ENCODE results near the gene GSE1. TPM values are rescaled to one million over a fixed set of nuclear protein-coding genes. Genes with fewer than 3 reads are reported as not detected.

The GSE1 gene
- total and polyA plus RNA-seq, 3 donors from 2014 or later = 49.9 to 212 (median 188) TPM

DNA sequence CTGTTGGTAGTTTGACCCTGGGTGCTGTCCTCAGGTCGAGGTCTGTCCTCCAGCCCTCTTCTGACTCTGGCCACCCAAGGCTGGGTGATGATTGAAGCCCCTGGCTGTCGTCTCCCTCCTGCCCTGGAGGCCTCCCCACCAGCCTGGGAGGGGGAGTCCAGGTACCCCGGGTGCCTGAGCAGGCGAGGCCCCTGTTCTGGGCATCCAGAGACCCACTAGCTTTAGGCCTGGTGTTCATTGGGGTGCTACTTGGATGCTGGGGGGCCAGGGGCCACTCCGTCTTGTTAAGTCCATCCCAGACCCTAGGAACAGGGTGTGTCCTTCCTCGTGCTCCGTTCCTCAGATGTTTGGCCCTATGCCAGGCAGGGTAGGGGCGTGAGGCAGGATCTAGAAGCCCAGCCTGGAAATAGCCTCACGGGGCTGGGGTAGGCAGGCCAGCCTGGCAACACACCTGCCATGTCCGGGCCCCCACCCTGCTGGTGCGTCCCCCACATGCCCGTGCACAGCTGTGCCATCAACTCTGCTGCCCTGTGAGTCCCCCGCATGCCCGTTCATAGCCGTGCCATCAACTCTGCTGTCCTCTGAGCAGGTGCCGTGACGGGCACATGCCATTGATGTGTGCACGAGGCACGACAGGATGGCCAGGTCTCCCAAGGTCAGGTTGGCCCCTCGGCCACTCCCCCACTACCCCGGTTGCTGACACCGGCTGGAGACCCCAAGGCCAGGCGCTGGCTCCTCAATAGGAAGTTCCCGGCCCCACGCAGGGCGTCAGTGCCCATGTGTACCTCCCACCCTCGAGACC, 38.7 kb downstream of the GSE1 start:
- no peak for TF ChIP-seq POLR2A (IDR thresholded peaks at IDR 0.05)
- TF ChIP-seq, protein P1, sequence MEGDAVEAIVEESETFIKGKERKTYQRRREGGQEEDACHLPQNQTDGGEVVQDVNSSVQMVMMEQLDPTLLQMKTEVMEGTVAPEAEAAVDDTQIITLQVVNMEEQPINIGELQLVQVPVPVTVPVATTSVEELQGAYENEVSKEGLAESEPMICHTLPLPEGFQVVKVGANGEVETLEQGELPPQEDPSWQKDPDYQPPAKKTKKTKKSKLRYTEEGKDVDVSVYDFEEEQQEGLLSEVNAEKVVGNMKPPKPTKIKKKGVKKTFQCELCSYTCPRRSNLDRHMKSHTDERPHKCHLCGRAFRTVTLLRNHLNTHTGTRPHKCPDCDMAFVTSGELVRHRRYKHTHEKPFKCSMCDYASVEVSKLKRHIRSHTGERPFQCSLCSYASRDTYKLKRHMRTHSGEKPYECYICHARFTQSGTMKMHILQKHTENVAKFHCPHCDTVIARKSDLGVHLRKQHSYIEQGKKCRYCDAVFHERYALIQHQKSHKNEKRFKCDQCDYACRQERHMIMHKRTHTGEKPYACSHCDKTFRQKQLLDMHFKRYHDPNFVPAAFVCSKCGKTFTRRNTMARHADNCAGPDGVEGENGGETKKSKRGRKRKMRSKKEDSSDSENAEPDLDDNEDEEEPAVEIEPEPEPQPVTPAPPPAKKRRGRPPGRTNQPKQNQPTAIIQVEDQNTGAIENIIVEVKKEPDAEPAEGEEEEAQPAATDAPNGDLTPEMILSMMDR (IDR thresholded peaks at IDR 0.05) = no peak
- H3K27ac ChIP-seq = peak overlapping the region in 1 of 2 donors; percentile 66
- peaks cover 30% of the 10 kb centered on the region for H3K4me1 ChIP-seq
- no peaks in the 10 kb centered on the region for H3K36me3 ChIP-seq (ENCODE audit: low read depth, missing control alignments)
- no peaks in the 10 kb centered on the region for H3K27me3 ChIP-seq
- no peaks in the 10 kb centered on the region for H3K9me3 ChIP-seq
- no peak overlapping the region for H3K4me3 ChIP-seq
- 36 to 56% methylated on average over 10 to 27 of the region's 27 CpGs for WGBS, 2 donors
- DNase-seq = peak; percentile 48
- intact Hi-C loops (cut with DNase I; ENCODE audit: low total_unique reads) = no loop called here

DNA sequence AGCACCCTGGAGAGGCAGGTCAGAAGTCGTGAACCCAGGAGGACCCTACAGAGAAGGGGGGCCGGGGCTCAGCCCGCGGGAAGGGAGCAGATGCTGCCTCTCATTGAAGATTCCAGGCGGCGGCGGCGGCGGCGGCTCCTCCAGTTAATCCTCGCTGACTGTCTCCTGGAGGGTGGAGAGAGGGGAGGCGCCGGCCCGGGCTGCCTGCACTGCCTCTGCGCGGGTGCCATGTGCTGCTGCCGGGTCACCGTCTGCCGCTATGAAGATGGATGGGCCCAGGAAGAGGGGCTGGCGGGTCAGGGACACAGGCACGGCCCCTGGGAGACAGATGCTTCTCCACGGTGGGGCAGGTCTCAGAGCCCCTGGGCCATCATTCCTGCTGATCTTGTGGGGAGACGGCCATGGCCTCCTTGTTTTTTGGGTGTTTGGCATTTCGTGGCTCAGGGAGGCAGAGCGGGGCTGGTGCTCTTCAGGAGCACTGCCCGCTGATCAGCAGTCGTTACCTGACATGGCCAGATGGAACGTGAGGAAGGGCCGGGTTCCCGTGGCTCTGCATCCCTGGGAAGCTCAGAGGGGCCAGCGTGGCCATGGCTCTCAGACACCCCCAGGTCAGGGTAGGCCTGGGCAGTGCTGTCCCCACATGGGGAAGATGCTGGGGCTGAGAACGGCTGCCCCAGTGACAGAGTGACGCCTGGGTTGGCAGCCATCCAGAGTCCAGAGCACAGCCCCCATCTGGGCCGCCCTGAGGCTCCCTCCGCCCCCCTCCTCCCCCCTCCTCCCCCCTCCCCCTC, 39.5 kb downstream of the GSE1 start:
- no peak for TF ChIP-seq POLR2A (IDR thresholded peaks at IDR 0.05)
- TF ChIP-seq, protein P1 (IDR thresholded peaks at IDR 0.05) = no peak
- peak overlapping the region; percentile 3 to 66 for H3K27ac ChIP-seq
- no peaks in the 10 kb centered on the region for H3K9me3 ChIP-seq
- no peaks in the 10 kb centered on the region for H3K27me3 ChIP-seq
- H3K4me3 ChIP-seq = no peak overlapping the region
- intact Hi-C loops (cut with DNase I; ENCODE audit: low total_unique reads) = no loop called here
- H3K36me3 ChIP-seq (ENCODE audit: low read depth, missing control alignments) = no peaks in the 10 kb centered on the region
- WGBS, 2 donors = 35 to 68% methylated on average over 23 to 35 of the region's 35 CpGs
- peak; percentile 74 for DNase-seq
- peaks cover 30% of the 10 kb centered on the region for H3K4me1 ChIP-seq

DNA sequence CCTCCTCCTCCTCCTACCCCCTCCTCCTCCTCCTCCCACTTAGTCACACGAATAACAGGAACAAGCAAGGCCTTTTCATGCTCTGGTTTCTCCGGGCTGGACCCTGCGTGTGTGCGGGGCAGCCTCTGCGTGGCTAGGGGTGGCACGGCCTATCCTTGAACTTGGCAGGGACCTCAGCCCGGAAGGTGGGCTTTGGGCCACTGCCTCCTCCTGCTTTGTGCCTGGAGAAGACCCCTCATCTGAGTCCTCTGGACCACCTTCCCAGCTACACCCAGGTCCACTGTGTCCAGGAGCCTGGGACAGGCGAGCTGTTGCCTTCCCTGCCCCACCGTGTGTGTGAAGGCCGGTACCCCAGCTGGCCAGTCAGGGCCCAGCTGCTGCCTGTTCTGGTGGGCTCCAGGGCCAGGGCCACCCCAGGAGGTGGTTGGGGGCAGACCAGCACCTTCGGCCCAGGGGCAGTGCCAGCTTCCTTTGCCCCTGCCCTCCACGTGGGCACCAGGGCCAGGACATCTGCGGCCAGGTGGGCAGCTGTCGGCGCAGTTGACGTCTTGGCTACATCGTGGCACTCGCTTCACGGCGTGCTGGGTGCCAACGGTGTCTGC, 40.3 kb downstream of the GSE1 start:
- intact Hi-C loops (cut with DNase I; ENCODE audit: low total_unique reads) = no loop called here
- 69 to 93% methylated on average over 3 to 20 of the region's 21 CpGs for WGBS, 2 donors
- TF ChIP-seq, protein P1 (IDR thresholded peaks at IDR 0.05) = no peak
- no peak for TF ChIP-seq POLR2A (IDR thresholded peaks at IDR 0.05)
- no peaks in the 10 kb centered on the region for H3K36me3 ChIP-seq (ENCODE audit: low read depth, missing control alignments)
- no peak overlapping the region for H3K4me3 ChIP-seq
- peaks cover 30% of the 10 kb centered on the region for H3K4me1 ChIP-seq
- peak overlapping the region; percentile 9 to 53 for H3K27ac ChIP-seq
- no peak for DNase-seq
- no peaks in the 10 kb centered on the region for H3K27me3 ChIP-seq
- H3K9me3 ChIP-seq = no peaks in the 10 kb centered on the region

DNA sequence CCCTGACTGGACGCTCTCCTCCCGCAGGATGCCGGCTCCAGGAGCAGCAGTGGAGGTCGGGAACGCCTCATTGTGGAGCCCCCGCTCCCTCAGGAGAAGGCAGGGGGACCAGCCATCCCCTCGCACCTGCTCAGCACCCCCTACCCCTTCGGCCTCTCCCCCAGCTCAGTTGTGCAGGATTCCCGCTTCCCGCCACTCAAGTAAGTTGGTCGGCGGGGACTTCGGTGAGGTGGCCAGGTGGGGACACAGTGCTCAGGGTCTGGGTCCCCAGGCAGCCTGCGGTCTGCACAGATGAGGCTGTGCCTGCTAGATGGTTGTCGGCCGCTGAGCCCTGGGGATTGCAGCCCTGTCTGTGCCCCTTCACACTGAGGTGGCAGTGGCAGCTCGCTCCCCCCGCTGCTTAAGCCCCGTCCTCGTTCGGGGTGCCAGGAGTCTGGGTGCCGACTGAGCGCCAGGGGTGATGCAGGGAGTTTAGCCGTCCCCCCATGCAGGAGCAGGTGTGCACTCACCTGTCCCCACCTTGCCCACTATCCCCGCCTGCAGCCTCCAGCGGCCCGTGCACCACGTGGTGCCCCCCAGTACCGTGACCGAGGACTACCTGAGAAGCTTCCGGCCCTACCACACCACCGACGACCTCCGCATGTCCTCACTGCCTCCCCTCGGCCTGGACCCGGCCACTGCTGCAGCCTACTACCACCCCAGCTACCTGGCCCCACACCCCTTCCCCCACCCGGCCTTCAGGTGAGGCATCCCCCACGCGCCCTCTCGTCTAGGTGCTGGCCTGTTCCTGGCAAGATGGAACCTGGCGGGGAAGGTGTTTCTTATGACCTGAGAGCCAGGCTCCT, 41.4 kb downstream of the GSE1 start:
- Histone ChIP-seq H3K36me3 (ENCODE audit: low read depth, missing control alignments) (no peaks in the 10 kb centered on the region), H3K4me1 (peaks cover 35% of the 10 kb centered on the region), H3K27ac (peak overlapping the region in 1 of 2 donors; percentile 53), H3K27me3 (no peaks in the 10 kb centered on the region), H3K4me3 (no peak overlapping the region), H3K9me3 (no peaks in the 10 kb centered on the region)
- no peak for DNase-seq
- WGBS, 2 donors = 92 to 93% methylated on average over 38 to 41 of the region's 41 CpGs
- intact Hi-C loops (cut with DNase I; ENCODE audit: low total_unique reads) = no loop called here
- TF ChIP-seq POLR2A (IDR thresholded peaks at IDR 0.05) = no peak
- TF ChIP-seq, protein P1 (IDR thresholded peaks at IDR 0.05) = no peak

Measured in testis (tissue), 3 donors.